Left forelimb (tissue), 1 donor: ENCODE data around the gene CACNA1E.
"Not testable (repeated sequence)": the region's sequence is repeated elsewhere in the genome, so short reads cannot be mapped to it uniquely, and the experiment has no call there.

Experiments used
- DNase-seq: peaks from one replicate; pipeline ENCODE4 v3.0.0-alpha.2; 2018; ENCODE audit warnings: low spot score

Gene CACNA1E

GRCh38 chr1:181809991-181810545, 326.8 kb downstream of the CACNA1E start:
- no peak for DNase-seq

DNA sequence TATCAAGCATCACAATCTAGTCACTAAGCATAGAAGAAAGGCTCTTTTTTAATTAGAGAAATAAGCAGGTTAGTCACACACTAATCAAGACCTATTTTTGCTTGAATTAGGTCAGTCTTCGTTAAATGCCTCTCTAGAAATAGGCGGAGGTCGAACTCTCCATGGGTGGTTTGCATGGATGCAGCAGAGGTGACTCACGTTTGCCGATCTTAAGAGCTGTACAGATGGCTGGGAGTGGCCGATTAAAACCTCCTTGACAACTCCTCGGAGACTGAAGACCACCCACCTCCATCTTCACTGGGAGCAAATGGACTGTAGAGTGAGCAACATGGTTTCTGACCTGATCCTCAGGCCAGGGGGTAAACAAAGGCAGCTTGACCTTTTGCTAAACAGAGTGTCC, 328.9 kb downstream of the CACNA1E start:
- DNase-seq, result no peak

- no peak for DNase-seq
These were observed 329.9 kb downstream of the CACNA1E start for GRCh38 chr1:181813266-181813665.

DNA sequence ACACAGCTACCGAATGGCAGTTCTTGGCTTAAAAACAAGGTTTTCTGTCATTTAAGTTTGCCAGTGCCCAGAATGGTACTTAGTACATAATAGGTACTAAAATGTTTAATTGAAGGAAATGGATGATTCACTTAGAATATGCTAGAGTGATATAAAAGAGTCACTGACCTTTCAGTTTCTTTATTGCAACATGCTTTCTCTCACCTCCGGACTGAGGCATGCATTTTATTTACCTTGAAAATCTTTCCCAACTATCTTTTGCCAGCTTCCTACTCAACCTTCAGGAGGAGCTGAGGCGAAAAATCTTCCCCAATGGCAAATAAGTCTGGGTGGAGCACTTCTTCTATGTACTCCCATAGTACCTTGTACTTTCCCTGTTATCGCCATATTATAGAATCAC, 333.3 kb downstream of the CACNA1E start:
- DNase-seq, result no peak

- DNase-seq, result no peak
These were observed 333.8 kb downstream of the CACNA1E start for GRCh38 chr1:181817091-181817490.

- no peak for DNase-seq
These were observed 335.1 kb downstream of the CACNA1E start for GRCh38 chr1:181818459-181818858.

DNA sequence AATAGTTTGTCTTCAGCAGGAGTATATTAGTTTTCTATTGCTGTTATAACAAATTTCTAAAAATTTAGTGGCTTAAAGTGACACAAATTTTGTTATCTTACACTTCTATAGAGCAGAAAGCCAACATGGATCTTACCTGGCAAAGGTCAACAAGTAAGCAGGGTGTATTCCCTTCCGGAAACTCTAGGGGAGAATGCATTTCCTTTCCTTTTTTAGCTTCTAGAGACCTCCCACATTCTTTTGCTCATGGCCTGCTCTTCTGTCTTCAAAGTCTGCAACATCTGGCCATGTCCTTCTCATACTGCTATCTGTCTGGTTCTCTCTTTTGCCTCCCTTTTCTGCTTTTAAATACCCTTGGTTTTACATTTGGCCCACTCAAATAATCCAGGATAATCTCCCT, 335.6 kb downstream of the CACNA1E start:
- no peak for DNase-seq

GRCh38 chr1:181821701-181822100, 338.4 kb downstream of the CACNA1E start:
- no peak for DNase-seq

GRCh38 chr1:181832173-181832880, 349.0 kb downstream of the CACNA1E start:
- not testable (repeated sequence) for DNase-seq

DNA sequence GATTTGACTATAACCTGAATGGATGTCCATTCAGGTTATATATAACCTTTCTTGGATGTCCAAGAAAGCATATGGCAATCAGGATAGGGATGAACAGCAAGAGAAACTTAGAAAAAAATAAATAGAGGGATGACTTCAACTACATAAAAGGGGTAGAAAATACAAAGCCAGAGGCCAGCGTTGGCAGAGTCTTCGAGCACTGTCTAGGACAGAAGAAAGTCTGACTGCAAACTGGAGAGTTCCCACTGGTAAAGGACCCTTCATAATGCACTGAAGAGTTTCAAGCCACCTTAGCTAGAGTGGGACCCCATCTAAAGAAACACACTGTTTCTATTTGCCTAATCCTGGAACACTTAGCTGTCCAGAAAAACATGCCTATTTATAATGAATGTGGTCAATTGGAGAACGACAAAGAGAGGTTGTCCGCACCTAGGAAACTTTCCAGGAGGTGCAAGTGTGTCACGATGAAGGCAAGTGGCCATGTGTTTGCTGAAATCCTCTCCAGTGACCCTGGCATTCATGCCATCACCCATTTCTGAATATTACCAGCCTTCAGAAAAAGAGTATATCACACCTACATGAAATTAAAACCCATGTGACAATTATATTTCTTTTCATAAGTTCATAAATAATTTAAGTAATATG, 362.8 kb downstream of the CACNA1E start:
- no peak for DNase-seq

DNA sequence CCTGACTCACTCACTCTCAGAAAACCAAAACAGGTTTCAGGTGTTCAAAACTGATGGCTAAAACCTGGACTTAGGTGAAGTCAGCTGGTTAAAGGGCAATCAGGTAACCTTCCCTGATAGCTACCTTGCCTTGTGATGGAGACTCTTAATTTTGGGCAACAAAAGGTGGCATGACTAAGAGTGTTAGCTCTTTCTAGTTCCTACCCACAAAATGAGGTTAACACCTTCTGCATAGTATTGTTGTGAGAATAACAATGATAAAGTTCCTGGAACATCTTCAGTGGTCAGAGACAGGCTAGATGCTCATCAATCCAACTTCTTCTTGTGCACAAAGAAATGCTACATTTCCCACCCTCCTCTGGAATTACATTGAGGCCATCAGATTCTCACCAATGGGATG, 363.4 kb downstream of the CACNA1E start:
- no peak for DNase-seq

GRCh38 chr1:181849071-181849470, 365.8 kb downstream of the CACNA1E start:
- DNase-seq, result no peak

DNA sequence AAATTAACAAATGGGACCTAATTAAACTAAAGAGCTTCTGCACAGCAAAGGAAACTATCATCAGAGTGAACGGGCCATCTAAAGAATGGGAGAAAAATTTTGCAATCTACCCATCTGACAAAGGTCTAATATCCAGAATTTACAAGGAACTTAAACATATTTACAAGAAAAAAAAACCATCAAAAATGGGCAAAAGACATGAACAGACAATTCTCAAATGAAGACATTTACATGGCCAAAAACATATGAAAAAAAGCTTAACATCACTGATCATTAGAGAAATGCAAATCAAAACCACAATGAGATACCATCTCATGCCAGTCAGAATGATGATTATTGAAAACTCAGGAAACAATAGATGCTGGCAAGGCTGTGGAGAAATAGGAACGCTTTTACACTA, 370.9 kb downstream of the CACNA1E start:
- DNase-seq, result not testable (repeated sequence)

DNA sequence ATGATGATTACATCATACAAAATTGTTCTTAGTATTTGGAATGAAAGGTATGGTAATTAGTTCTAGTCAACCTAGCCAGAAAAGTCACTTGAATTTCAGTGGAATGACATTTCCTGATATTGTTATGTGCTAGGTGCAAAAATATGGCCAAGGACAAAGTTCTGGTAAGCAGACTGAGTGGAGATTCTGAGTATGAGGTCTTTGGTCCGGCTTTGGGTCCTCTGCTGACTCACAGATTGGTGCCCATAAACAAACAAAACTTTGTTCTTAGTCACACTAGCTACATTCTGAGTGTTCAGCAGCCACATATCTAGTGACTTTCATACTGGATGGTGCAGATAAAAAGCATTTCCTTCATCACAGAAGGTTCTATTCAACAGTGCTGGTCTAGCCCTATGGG, 372.1 kb downstream of the CACNA1E start:
- DNase-seq, result no peak
